HCT116 (cell line): Measurements from ENCODE around the gene MN1.

Source experiments
- CTCF ChIP-seq, 3 experiments: fragments of 200-600 bp in 1 of 3; sonication (generic) in 1 of 3; IDR thresholded peaks in 2 of 3; conservative IDR thresholded peaks in 1 of 3; 2 replicates each; pipeline ENCODE4 v1.5.1; 2012 to 2017; ENCODE audit warnings: low read depth in 2 of 3, low read length in 2 of 3, antibody characterized with exemption in 1 of 3, borderline replicate concordance in 1 of 3, control low read depth in 1 of 3, mild to moderate bottlenecking in 1 of 3, mixed read lengths in 1 of 3, mixed run types in 1 of 3, moderate library complexity in 1 of 3; ENCODE audit not compliant: insufficient read depth in 1 of 3
- YY1 ChIP-seq: IDR thresholded peaks from 2 replicates; pipeline ENCODE4 v1.6.1; 2011; ENCODE audit warnings: low read length, low read depth, moderate library complexity, mild to moderate bottlenecking; ENCODE audit not compliant: insufficient replicate concordance; ENCODE audit errors: extremely low read depth
- ZNF274 ChIP-seq: fragments of 200-500 bp; sonication (Bioruptor generic); IDR thresholded peaks from 2 replicates; pipeline ENCODE4 v1.6.1; 2014; ENCODE audit warnings: mild to moderate bottlenecking, low read depth, low read length, inconsistent platforms

GRCh38 chr22:27751277-27752070 lies 50.1 kb downstream of the MN1 start:
- TF ChIP-seq CTCF (IDR thresholded peaks at IDR 0.05 in 2 of 3, conservative IDR thresholded peaks at IDR 0.05 in 1 of 3; ENCODE audit: borderline replicate concordance in 1 of 3, insufficient read depth in 1 of 3, low read depth in 2 of 3, low read length in 2 of 3) (no peak), YY1 (no peak), ZNF274 (no peak)
